ENCODE data around the gene GFRA1.

The GFRA1 gene

DNA sequence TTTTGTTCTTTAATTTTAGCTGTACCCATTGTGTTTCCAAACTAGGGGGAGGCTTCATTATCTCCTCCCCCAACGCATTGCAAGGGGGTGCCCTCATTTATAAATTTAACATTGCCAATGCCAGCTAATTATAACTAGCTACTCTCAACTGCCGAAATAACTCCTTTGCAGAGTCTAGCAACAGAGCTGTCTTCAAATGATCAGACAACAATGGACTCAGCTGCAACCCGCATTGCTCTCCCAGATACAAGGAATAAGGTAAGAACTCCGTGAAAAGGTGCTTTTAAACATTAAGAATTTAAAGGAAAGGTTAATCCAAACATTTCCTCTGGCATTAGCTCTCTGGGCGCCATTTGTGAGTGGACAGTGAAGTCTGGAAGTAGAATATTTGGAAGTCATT lies 116.2 kb downstream of the GFRA1 start:
- DNase-seq = no peak

DNA sequence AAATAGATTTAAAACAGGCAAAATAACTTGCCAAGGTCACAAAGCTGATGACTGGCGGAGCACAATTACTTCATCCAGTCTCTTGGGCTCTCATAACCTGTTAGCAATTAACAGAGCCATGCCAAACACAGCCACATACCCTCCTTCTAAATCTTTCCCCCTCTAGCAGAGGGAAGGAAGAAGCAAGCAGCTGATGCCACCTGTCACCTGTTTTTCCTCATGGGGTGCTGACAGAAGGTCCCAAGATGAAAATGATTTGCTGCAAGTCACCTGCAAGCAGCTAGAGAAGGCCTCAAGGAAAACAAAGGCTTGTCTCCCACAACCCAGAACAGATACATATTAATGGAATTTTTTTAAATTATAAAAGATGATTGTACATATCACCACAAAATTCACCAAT lies 117.8 kb downstream of the GFRA1 start:
- no peak for DNase-seq

DNA sequence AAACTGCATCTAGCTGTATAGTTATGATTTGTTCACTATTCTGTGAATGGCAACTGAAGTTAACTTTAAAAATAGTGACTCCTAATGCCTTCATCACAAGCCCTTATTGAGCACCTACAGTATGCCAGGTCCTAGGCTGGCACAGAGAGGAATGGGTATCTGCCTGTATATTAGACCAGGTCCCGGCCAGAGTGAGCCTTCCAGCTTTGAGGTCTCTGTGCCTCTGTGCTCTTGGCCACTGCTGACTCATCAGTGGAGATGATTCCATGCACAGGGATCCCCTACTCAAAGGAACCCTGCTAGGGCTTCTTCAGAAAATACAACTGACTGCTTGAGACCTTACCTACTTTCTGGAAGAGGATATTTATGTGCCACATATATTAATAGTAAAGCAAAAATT lies 118.4 kb downstream of the GFRA1 start:
- no peak for DNase-seq

DNA sequence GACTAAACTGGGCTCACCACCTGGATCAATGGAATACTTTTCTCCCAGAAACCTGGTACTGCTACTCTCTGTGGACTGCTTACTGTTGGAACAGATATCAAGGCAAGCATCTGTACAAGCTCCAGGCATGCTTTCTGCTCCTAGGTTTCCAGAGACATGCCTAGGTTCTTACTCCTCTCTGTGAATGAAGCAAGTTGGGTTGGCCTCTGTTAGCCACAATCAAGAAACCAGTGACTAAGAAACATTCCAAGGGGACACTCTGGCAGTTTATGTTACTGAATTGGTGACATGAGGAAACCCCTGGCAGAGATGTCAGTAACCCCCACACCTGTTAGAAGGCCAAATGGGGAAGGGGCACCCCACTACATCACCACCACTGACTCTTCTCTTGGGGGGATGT lies 121.9 kb downstream of the GFRA1 start:
- no peak for DNase-seq

GRCh38 chr10:116150606-116151005 lies 122.4 kb downstream of the GFRA1 start:
- no peak for DNase-seq

DNA sequence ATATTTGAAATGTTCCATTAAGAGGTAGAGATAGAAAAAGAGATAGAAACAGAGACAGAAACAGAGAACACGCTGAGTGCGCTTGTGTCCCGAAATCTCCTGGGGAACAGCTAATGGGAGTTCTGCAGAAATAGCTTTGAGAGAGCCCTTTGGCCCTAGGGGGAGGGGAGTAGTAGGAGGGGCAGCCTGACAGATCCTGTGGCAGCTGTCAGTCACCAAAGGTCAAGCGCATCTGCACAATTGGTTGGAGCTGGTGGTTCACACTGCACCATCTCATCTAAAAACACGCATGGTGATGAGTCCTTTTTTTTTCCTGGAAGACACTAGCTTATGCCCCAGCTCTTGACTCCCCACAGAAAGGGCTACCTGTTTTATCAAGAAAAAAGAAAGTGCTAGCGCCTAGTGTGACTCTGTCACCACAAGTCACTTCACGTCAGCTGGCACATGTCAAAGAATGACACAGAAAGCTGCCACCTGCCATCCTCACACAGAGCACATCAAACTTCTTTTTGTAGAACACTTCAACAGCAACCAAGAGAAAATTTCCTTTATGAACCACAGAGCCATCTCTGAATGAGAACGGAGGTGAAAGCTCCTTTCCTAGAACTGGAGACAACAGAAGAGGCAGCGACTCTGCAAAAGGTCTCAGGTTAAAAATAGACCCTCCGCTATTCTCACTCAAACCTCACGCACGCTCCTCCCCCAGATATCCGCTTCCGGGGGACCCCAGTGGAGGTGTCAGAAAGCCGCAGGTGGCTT lies 125.7 kb downstream of the GFRA1 start:
- DNase-seq = no peak

DNA sequence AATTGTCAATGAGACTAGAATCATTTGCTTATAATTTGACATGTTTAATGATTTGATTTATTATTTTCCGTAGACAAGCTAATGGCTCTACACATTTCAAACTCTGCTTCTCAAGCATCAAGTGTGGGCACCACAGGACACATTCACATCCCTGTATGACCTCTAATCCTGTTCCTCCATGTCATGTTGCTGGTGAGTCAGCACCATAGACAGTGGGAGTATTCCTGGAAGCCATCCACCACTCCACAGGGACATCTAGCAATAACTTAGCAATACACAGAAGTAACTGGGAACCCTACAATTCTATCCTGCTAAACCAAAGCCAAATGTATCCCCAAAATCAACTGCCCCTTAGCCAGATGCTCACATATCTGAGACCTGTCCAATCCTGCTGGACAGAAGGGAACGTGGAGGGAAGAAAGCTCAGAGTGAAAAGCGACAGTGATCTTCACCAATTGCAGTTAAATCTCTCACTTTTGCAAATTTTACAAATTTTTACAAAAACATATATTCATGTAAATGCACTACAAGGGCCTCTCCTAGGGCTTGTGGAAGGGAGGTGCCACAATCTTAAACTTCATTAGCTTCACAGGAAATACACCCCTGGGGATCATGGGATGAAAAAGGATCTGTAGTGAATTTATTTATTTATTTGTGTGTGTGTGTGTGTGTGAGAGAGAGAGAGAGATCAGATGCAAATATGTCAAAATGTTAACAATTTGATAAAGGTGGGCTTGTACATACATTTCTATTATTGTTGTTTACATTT lies 126.5 kb downstream of the GFRA1 start:
- no peak for DNase-seq

DNA sequence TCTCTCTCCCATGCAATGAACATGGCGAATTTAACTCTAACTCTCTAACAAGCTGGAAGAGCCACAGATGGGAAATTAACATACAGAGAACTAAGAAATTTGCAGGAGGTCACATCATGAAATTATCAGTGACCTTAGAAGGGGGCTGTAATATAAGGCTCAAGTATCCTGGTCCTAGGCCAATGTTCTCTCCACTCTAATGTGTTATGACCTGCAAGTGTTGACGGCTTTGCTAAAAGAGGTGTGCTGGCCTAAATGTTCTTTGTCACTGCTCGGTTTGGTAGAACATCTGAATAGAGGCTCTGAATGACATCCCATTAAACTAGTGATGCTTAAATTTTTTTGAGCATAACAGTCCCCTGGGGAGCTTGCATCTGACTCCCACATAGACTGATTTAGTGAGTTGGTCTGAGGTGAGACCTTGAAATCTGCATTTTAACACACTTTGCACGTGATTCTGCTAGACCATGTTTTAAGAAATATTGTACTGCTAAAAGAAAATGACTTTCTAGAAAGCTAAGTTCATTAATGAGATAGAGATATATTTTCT lies 129.3 kb downstream of the GFRA1 start:
- DNase-seq = no peak

DNA sequence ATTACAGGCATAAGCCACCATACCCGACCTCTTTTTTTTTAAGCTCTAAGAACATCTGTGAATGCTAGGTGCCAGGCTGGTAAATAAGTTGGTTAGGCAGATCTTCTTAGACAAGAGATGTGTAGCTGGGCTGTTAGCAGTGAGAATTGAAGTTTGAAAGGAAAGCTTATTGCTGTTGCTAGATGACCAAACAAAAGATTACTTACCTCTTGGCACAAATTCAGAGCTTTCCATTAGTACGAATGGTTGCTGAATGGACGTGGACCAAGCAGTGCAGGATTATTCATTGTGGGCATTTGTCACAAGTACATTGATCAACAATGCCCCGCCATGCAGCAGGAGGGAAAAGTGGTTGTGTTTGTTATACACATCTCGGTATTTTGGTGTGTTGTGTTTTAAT lies 131.2 kb downstream of the GFRA1 start:
- DNase-seq = no peak

GRCh38 chr10:116141246-116141645 lies 131.8 kb downstream of the GFRA1 start:
- DNase-seq = no peak

DNA sequence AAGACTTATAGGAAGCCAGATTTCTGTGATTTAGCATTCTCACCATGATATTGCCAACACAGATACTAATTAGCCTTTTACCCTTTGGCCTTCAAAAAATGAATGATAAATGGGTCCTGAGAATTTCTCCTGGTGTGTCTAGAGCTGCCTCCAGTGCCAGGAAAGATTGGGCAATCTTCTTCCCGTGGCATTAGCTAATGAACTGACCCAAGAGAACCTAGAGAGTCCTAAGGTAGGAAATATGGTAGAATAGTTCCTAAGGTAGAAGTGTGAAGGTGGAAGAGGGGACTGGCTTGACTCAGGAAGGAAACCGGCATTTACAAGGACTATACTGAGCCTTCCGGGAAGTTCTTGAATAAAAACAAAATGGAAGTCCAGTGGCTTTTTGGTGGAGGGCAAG lies 133.1 kb downstream of the GFRA1 start:
- no peak for DNase-seq

DNA sequence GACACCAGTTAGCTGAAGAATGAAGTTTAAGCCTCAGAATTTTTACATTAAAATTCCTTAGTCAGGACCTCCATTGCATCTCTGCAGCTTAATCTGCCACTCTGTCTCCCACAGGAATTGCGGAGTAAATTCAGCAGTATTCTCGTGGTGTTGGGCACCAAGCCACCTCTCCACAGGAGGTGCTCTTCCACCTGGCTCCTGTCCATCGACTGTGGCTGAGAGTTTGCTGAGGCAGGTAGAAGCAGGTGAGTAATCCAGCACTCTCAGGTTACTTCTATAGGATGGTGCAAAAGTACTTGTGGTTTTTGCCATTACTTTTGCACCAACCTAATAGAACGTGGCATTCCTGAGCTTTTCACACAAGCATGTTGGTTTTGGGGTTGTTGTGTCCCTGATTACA lies 134.1 kb downstream of the GFRA1 start:
- DNase-seq = no peak

DNA sequence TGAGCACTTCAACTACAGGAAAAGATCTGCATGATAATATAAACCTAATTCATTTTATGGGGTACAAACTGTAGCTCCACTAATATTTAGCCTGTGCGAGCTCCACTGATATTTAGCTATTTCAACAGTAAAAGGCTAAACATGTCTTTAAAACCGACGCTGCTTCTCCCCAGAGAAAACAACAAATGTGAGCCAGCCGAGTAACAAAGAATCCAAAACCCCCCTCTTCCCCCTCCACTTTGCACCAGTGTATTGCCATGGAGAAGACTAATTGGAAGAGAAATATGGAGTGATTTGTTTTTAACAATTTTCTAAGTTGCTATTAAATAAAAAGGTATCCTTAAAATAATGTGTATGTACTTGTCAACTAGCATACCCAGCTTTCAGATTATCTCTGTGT lies 136.7 kb downstream of the GFRA1 start:
- no peak for DNase-seq

DNA sequence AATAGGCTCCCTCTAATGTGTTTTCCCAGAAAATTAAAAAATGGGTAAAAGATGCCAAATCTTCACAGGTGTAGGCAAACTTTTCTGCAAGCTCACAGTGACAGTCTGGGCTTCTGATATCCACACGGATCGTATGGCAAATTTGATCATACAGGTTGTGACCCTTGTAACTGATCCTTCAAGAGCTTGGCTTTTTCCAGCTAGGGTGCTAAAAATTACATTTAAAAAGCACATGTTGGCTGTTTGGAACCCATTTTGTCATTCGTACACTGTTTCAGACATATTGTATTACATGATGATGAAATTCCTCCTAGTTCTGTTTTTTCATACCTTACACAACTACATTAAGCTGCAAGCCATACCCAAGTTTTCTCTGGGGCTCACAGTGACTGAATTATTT lies 138.7 kb downstream of the GFRA1 start:
- no peak for DNase-seq

- DNase-seq = no peak
These were observed 139.4 kb downstream of the GFRA1 start for GRCh38 chr10:116133634-116134033.

DNA sequence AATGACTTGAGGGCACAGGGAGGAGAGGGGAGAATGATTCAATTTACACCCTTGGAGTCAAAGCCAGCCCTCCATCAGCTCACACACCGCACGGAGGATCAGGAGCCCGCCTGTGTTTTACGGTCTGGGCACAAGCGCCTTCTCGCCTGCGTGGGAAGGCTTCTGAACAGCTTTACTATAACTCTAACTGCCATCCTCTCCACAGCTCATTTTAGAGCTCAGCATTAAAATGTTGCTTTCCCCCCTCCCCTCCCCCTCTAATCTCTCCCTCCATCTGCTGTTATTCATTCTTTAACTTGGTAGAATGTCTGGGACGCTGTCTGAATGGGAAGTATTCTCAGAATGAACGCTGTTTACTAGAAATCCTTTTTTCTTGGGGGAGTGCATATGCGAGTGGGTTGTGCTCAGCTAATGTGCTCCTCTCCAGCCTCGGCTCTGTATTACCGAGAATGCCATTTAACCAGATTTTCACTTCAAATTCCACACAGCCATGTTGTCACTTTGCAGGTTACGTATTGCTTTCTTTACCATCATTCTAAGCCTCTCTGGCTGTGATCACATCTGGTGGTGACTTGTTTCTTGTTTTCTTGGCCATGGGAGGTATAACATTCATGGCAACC lies 140.1 kb downstream of the GFRA1 start:
- DNase-seq = no peak

DNA sequence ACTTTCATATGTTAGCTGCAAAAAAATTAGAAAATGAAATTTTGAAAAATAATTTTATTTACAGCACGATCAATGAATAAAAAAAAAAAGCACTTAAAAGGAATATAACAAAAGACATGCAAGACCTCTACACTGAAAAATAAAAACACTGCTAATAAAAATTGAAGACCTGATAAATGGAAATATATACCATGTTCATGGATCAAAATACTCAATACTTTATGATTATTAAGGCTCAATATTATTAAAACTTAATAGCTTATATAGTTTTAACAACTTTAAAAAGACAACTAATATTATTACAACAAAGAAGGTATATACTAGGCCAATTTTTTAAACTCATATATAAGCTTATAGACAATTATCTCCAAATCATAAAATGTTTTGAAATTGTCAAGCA lies 143.0 kb downstream of the GFRA1 start:
- no peak for DNase-seq

DNA sequence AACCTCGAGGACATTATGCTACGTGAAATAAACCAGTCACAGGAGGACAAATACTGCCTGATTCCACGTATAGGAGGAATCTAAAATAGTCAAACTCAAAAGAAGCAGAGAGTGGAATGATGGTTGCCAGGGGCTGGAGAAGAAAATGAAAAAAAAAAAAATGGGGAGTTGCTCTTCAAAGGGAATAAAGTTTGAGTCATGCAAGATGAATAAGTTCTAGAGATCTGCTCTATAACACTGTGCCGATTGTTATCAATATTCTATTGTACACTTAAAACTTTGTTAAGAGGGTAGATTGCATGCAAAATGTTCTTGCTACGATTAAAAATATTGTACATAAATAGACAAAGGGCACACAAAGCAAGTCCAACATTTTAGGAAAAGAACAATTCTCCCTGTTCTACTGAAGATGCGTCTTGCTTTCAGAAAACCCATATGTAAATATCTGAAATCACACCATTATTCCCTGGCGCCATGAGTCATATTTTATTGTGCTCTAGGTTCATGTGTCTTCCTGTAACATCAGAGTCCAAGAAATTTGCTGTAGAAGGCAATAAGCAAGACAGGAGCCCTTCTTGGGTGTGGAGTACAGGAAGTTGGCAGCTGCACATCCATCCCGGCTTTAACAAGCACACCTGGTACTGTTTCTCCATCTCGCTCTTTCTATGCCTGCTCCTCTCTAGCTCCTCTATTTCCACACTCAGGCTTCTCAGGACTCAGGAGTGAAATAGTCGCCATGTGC lies 145.9 kb downstream of the GFRA1 start:
- DNase-seq = no peak

DNA sequence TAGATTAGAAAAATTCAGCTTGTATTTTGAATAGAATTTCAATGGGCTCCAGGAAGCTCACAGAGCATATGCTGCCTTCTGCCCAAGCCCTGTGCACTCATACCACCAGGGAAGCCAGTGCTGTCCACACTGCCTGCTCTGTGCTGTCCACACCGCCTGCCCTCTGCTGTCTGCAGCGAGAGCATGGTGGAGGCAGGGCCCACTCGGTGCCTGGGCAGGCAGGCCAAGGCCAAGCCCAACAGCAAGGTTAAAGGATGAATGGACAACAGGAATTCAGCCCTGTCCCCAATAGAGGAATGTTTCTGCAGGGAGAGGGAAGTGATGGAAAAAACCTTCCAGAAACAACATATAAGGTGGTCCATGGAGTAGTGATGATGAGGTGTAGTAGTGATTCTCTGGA lies 146.8 kb downstream of the GFRA1 start:
- no peak for DNase-seq

DNA sequence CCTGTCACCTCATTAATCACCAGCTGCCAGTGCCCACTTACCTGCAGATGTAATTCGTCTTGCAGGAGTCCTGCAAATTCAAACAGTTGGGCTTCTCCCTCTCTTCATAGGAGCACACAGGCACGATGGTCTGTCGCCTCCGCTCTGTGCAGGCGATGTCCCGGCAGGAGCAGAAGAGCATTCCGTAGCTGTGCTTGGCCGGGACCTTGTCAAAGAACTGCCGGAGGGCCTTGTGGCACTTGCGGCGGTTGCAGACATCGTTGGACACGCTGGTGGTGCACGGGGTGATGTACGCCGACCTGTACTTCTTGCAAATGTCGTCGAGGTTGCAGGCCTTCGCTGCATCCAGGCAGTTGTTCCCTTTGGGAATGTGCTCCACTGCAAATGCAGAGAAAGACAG lies 147.8 kb downstream of the GFRA1 start:
- DNase-seq = no peak

DNA sequence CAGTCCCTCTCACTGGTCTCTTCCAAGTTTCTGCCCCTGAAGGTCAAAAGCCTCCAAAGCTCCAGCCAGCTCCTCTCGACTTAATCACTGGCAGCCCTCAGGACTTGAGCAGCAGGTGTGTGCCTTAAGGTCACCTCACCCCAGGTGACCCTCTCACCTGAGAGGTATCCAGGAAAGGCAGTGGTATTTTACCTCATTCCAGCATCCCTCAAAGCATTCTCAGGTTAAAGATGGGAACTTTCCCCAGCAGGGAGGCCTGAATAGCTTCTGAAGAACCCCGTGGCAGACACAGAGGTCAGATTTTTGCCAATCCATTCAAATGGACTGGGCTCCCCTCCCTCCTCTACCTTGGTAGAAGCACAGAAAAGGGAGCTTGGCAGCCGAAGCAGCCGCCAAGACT lies 148.2 kb downstream of the GFRA1 start:
- no peak for DNase-seq

GRCh38 chr10:116122664-116123063 lies 150.3 kb downstream of the GFRA1 start:
- no peak for DNase-seq

All from inflammatory macrophage (primary cell).